ENCODE data around the gene PFKFB2. TPM values are rescaled to one million over a fixed set of nuclear protein-coding genes. Genes with fewer than 3 reads are reported as not detected.

PFKFB2 gene
- total RNA-seq, 1 experiment from 2014 or later: 28.0 TPM

GRCh38 chr1:207055386-207056001 is 2.4 kb downstream of the PFKFB2 start:
- Histone ChIP-seq H3K9me3 (ENCODE audit: insufficient read depth, low read depth) (no peaks in the 10 kb centered on the region), H3K27me3 (ENCODE audit: insufficient read depth, low read depth) (no peaks in the 10 kb centered on the region), H4K20me1 (ENCODE audit: insufficient read depth) (no peaks in the 10 kb centered on the region), H3F3A (ENCODE audit: insufficient read depth, low read depth) (peaks cover 31% of the 10 kb centered on the region), H3K4me3 (no peak overlapping the region), H3K4me1 (replicated peaks; ENCODE audit: insufficient read depth) (peaks cover 10% of the 10 kb centered on the region), H3K79me2 (ENCODE audit: low read depth) (peaks cover 12% of the 10 kb centered on the region), H2AFZ (no peak overlapping the region), H3K9me2 (ENCODE audit: insufficient read depth) (no peaks in the 10 kb centered on the region), H3K36me3 (ENCODE audit: low read depth) (no peaks in the 10 kb centered on the region; the same call in 1 of the 2 replicates), H3K27ac (no peak overlapping the region), H3K4me2 (no peak overlapping the region)
- TF ChIP-seq CTCF (conservative IDR thresholded peaks at IDR 0.05): no peak
- no peak for TF ChIP-seq EZH2 (IDR thresholded peaks at IDR 0.05; ENCODE audit: low read depth)
- intact Hi-C loops (cut with micrococcal nuclease; ENCODE audit: unreplicated experiment): loop anchor here (10.0 kb wide), 1 partner anchor 421 kb away; the partner anchor contains the start of gene DYRK3
- CTCF ChIA-PET: no interaction called here
- BruUV-seq (replicated peaks): no TSS peak
- no peak for DNase-seq
- POLR2A ChIA-PET (ENCODE audit: unreplicated experiment): no interaction called here

- Histone ChIP-seq H3K79me2 (ENCODE audit: low read depth) (peaks cover 9% of the 10 kb centered on the region), H4K20me1 (ENCODE audit: insufficient read depth) (no peaks in the 10 kb centered on the region), H3K4me3 (no peak overlapping the region), H3F3A (ENCODE audit: insufficient read depth, low read depth) (peaks cover 23% of the 10 kb centered on the region), H2AFZ (no peak overlapping the region), H3K27me3 (ENCODE audit: insufficient read depth, low read depth) (no peaks in the 10 kb centered on the region), H3K36me3 (ENCODE audit: low read depth) (no peaks in the 10 kb centered on the region; the same call in 1 of the 2 replicates), H3K4me1 (replicated peaks; ENCODE audit: insufficient read depth) (peaks cover 6% of the 10 kb centered on the region), H3K9me2 (ENCODE audit: insufficient read depth) (no peaks in the 10 kb centered on the region), H3K27ac (no peak overlapping the region), H3K4me2 (no peak overlapping the region), H3K9me3 (ENCODE audit: insufficient read depth, low read depth) (no peaks in the 10 kb centered on the region)
- DNase-seq: no peak
- BruUV-seq (replicated peaks): no TSS peak
- CTCF ChIA-PET: interaction anchor here (0.6 kb wide), 1 partner anchor 75 kb away, joined by 4 read pairs; no protein-coding TSS in a partner anchor
- no peak for TF ChIP-seq EZH2 (IDR thresholded peaks at IDR 0.05; ENCODE audit: low read depth)
- TF ChIP-seq CTCF (conservative IDR thresholded peaks at IDR 0.05): no peak
- intact Hi-C loops (cut with micrococcal nuclease; ENCODE audit: unreplicated experiment): loop anchor here (10.0 kb wide), 1 partner anchor 422 kb away; the partner anchor contains the start of gene DYRK3
- POLR2A ChIA-PET (ENCODE audit: unreplicated experiment): no interaction called here
Observed at GRCh38 chr1:207056673-207057072, 3.6 kb downstream of the PFKFB2 start.

GRCh38 chr1:207058252-207058651 is 5.2 kb downstream of the PFKFB2 start:
- POLR2A ChIA-PET (ENCODE audit: unreplicated experiment): interaction anchor here (1.0 kb wide), 1 partner anchor 554 kb away, joined by 3 read pairs; no protein-coding TSS in a partner anchor
- H3K27ac ChIP-seq: no peak overlapping the region
- intact Hi-C loops (cut with micrococcal nuclease; ENCODE audit: unreplicated experiment): loop anchor here (10.0 kb wide), 1 partner anchor 423 kb away; the partner anchor contains the start of gene DYRK3
- H3K4me1 ChIP-seq (replicated peaks; ENCODE audit: insufficient read depth): no peaks in the 10 kb centered on the region
- no peaks in the 10 kb centered on the region for H3K79me2 ChIP-seq (ENCODE audit: low read depth)
- no TSS peak for BruUV-seq (replicated peaks)
- H3K9me3 ChIP-seq (ENCODE audit: insufficient read depth, low read depth): no peaks in the 10 kb centered on the region
- H3K36me3 ChIP-seq (ENCODE audit: low read depth): peaks cover 12% of the 10 kb centered on the region; the same call in 1 of the 2 replicates
- H4K20me1 ChIP-seq (ENCODE audit: insufficient read depth): no peaks in the 10 kb centered on the region
- H3F3A ChIP-seq (ENCODE audit: insufficient read depth, low read depth): peaks cover 12% of the 10 kb centered on the region; the same call in 1 of the 2 replicates
- no peak overlapping the region for H2AFZ ChIP-seq
- CTCF ChIA-PET: no interaction called here
- TF ChIP-seq CTCF (conservative IDR thresholded peaks at IDR 0.05): no peak
- no peak for TF ChIP-seq EZH2 (IDR thresholded peaks at IDR 0.05; ENCODE audit: low read depth)
- no peaks in the 10 kb centered on the region for H3K9me2 ChIP-seq (ENCODE audit: insufficient read depth)
- H3K4me3 ChIP-seq: no peak overlapping the region
- no peak overlapping the region for H3K4me2 ChIP-seq
- no peaks in the 10 kb centered on the region for H3K27me3 ChIP-seq (ENCODE audit: insufficient read depth, low read depth)
- no peak for DNase-seq
